Liver (tissue), 9 donors: ENCODE measurements around the gene PRDM2. TPM values are rescaled to one million over a fixed set of nuclear protein-coding genes. Genes with fewer than 3 reads are reported as not detected.

Experiments
- DNase-seq: peaks from one replicate; pipeline ENCODE4 v3.0.0-alpha.2; 2017; ENCODE audit warnings: low spot score
- H3K27ac ChIP-seq, 2 donors: one replicate each; pipeline ENCODE4 v1.7.0; 2013; ENCODE audit warnings: inconsistent platforms in 2 of 2, low read length in 2 of 2, control low read depth in 1 of 2, low read depth in 1 of 2, mild to moderate bottlenecking in 1 of 2
- H3K27me3 ChIP-seq, 4 donors: one replicate each; pipeline versions ENCODE4 v1.6.1 to v1.7.0; 2013; ENCODE audit warnings: low read length in 3 of 4, inconsistent platforms in 1 of 4, mild to moderate bottlenecking in 1 of 4, moderate library complexity in 1 of 4; ENCODE audit not compliant: control insufficient read depth in 4 of 4, insufficient read depth in 4 of 4
- H3K36me3 ChIP-seq, 4 donors: one replicate each; pipeline versions ENCODE4 v1.6.1 to v1.7.0; 2013; ENCODE audit warnings: low read length in 3 of 4, mild to moderate bottlenecking in 3 of 4, low read depth in 1 of 4, moderate library complexity in 1 of 4; ENCODE audit not compliant: control insufficient read depth in 4 of 4, insufficient read depth in 3 of 4
- H3K4me1 ChIP-seq, 4 donors: one replicate each; pipeline versions ENCODE4 v1.6.1 to v1.7.0; 2013; ENCODE audit warnings: low read length in 3 of 4, mild to moderate bottlenecking in 3 of 4, moderate library complexity in 1 of 4; ENCODE audit not compliant: control insufficient read depth in 4 of 4, insufficient read depth in 4 of 4
- H3K4me3 ChIP-seq, 3 donors: one replicate each; pipeline versions ENCODE4 v1.6.1 to v1.7.0; 2013; ENCODE audit warnings: low read length in 3 of 3, control low read depth in 1 of 3, low read depth in 1 of 3, mild to moderate bottlenecking in 1 of 3
- H3K9ac ChIP-seq, 2 donors: one replicate each; pipeline ENCODE4 v1.7.0; 2013; ENCODE audit warnings: low read length in 2 of 2, mild to moderate bottlenecking in 2 of 2, moderate library complexity in 2 of 2, control low read depth in 1 of 2, low read depth in 1 of 2
- H3K9me3 ChIP-seq, 4 donors: one replicate each; pipeline versions ENCODE4 v1.6.1 to v1.7.0; 2013; ENCODE audit warnings: low read length in 3 of 4; ENCODE audit not compliant: control insufficient read depth in 4 of 4
- CTCF ChIP-seq: fragments of 150-350 bp; IDR thresholded peaks from 2 replicates; pipeline ENCODE4 v1.5.1; 2017; ENCODE audit warnings: improper control_type of control experiment, low read depth, low read length; ENCODE audit not compliant: missing input control
- EGR1 ChIP-seq, 2 donors: IDR thresholded peaks; 2 replicates each; pipeline ENCODE4 v1.6.1; 2016 to 2018; ENCODE audit warnings: antibody characterized with exemption in 2 of 2, low read depth in 2 of 2
- FOXA1 ChIP-seq: IDR thresholded peaks from 2 replicates; pipeline ENCODE4 v1.6.1; 2016; ENCODE audit warnings: antibody characterized with exemption
- FOXA2 ChIP-seq: IDR thresholded peaks from 2 replicates; pipeline ENCODE4 v1.6.1; 2016; ENCODE audit warnings: antibody characterized with exemption
- GABPA ChIP-seq, 2 donors: IDR thresholded peaks in 1 of 2; conservative IDR thresholded peaks in 1 of 2; 2 replicates each; pipeline ENCODE4 v1.6.1; 2016; ENCODE audit warnings: antibody characterized with exemption in 2 of 2, mild to moderate bottlenecking in 1 of 2, moderate library complexity in 1 of 2
- HNF4A ChIP-seq, 2 donors: conservative IDR thresholded peaks; 2 replicates each; pipeline ENCODE4 v1.6.1; 2016; ENCODE audit warnings: antibody characterized with exemption in 2 of 2, mild to moderate bottlenecking in 2 of 2
- HNF4G ChIP-seq: IDR thresholded peaks from 2 replicates; pipeline ENCODE4 v1.6.1; 2016; ENCODE audit warnings: antibody characterized with exemption
- JUND ChIP-seq, 2 donors: IDR thresholded peaks; 2 replicates each; pipeline ENCODE4 v1.6.1; 2016; ENCODE audit warnings: antibody characterized with exemption in 2 of 2
- MAX ChIP-seq: IDR thresholded peaks from 2 replicates; pipeline ENCODE4 v1.6.1; 2016; ENCODE audit warnings: antibody characterized with exemption
- NR2F2 ChIP-seq: IDR thresholded peaks from 2 replicates; pipeline ENCODE4 v1.6.1; 2016; ENCODE audit warnings: antibody characterized with exemption
- RAD21 ChIP-seq, 2 donors: IDR thresholded peaks; 2 replicates each; pipeline ENCODE4 v1.6.1; 2016; ENCODE audit warnings: antibody characterized with exemption in 2 of 2, mild to moderate bottlenecking in 2 of 2
- REST ChIP-seq: IDR thresholded peaks from 2 replicates; pipeline ENCODE4 v1.6.1; 2016; ENCODE audit warnings: antibody characterized with exemption, mild to moderate bottlenecking
- RXRA ChIP-seq, 2 donors: IDR thresholded peaks; 2 replicates each; pipeline ENCODE4 v1.6.1; 2017 to 2018; ENCODE audit warnings: antibody characterized with exemption in 2 of 2, mild to moderate bottlenecking in 1 of 2
- SP1 ChIP-seq: IDR thresholded peaks from 2 replicates; pipeline ENCODE4 v1.6.1; 2018; ENCODE audit warnings: antibody characterized with exemption, mild to moderate bottlenecking
- TAF1 ChIP-seq: conservative IDR thresholded peaks from 2 replicates; pipeline ENCODE4 v1.6.1; 2016; ENCODE audit warnings: antibody characterized with exemption, mild to moderate bottlenecking
- YY1 ChIP-seq: IDR thresholded peaks from 2 replicates; pipeline ENCODE4 v1.6.1; 2016; ENCODE audit warnings: antibody characterized with exemption, mild to moderate bottlenecking
- WGBS: extraction: QIAGEN DNeasy Blood & Tissue Kit; methylation state at CpG from one replicate; pipeline ENCODE4 v1.1.7; 2013; 5-methylcytosine and 5-hydroxymethylcytosine counted together
- polyA plus RNA-seq, 2 donors: library from polyadenylated mRNA; stranded (reverse) in 1 of 2; unstranded in 1 of 2; fragments of 200-250 nt in 1 of 2; fragments of >200 nt in 1 of 2; fragmentation: Nextera tagmentation in 1 of 2; extraction: Ambion mirVana in 1 of 2; gene quantifications; one replicate each; pipeline versions ENCODE4 v1.2.1 to v1.2.3, GENCODE V29; 2013 to 2015
- total RNA-seq, 2 donors: library from RNA; depleted of rRNA; stranded (reverse); fragments of >200 nt; gene quantifications; one replicate each; pipeline ENCODE4 v1.2.3, GENCODE V29; 2014
- TF ChIP-seq, protein P1 (sequence below): IDR thresholded peaks from 2 replicates; pipeline ENCODE4 v1.6.1; 2016; ENCODE audit warnings: antibody characterized with exemption
- TF ChIP-seq, protein P2 (sequence below): IDR thresholded peaks from 2 replicates; pipeline ENCODE4 v1.6.1; 2016; ENCODE audit warnings: antibody characterized with exemption
- donor health status: healthy.
- donor health status: healthy.
- donor health status: healthy.
- donor health status: healthy.
- donor health status: healthy.

The PRDM2 gene, protein sequence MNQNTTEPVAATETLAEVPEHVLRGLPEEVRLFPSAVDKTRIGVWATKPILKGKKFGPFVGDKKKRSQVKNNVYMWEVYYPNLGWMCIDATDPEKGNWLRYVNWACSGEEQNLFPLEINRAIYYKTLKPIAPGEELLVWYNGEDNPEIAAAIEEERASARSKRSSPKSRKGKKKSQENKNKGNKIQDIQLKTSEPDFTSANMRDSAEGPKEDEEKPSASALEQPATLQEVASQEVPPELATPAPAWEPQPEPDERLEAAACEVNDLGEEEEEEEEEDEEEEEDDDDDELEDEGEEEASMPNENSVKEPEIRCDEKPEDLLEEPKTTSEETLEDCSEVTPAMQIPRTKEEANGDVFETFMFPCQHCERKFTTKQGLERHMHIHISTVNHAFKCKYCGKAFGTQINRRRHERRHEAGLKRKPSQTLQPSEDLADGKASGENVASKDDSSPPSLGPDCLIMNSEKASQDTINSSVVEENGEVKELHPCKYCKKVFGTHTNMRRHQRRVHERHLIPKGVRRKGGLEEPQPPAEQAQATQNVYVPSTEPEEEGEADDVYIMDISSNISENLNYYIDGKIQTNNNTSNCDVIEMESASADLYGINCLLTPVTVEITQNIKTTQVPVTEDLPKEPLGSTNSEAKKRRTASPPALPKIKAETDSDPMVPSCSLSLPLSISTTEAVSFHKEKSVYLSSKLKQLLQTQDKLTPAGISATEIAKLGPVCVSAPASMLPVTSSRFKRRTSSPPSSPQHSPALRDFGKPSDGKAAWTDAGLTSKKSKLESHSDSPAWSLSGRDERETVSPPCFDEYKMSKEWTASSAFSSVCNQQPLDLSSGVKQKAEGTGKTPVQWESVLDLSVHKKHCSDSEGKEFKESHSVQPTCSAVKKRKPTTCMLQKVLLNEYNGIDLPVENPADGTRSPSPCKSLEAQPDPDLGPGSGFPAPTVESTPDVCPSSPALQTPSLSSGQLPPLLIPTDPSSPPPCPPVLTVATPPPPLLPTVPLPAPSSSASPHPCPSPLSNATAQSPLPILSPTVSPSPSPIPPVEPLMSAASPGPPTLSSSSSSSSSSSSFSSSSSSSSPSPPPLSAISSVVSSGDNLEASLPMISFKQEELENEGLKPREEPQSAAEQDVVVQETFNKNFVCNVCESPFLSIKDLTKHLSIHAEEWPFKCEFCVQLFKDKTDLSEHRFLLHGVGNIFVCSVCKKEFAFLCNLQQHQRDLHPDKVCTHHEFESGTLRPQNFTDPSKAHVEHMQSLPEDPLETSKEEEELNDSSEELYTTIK (N-terminal part only)
- total RNA-seq = 10 to 100 TPM in 1 of 2 donors, 1 to 10 TPM in 1; 9.6 to 13.9 TPM
- polyA plus RNA-seq = 1 to 10 TPM; 4.5 to 6.2 TPM

GRCh38 chr1:13699936-13700520 lies at the start of gene PRDM2:
Gene PRDM2 (plus strand): TSS chr1:13700188. CDS start chr1:13715606, 15,418 bp downstream.
- Histone ChIP-seq H3K9me3 (peaks cover 0 to 6% (median 4%) of the 10 kb centered on the region in 4 donors), H3K36me3 (no peaks in the 10 kb centered on the region), H3K27ac (peak within 1 kb of the TSS; percentile 64 to 76), H3K27me3 (peaks cover 0 to 6% (median 2%) of the 10 kb centered on the region in 4 donors), H3K4me1 (no peaks in the 10 kb centered on the region), H3K9ac (peak within 1 kb of the TSS; percentile 37 to 50), H3K4me3 (peak within 1 kb of the TSS; percentile 23 to 79 (median 46))
- DNase-seq = peak; percentile 58
- WGBS = 5% methylated on average over 87 of the region's 87 CpGs
- no peak for TF ChIP-seq HNF4A (conservative IDR thresholded peaks at IDR 0.05)
- no peak for TF ChIP-seq RAD21 (IDR thresholded peaks at IDR 0.05)
- TF ChIP-seq NR2F2 = no peak
- TF ChIP-seq, protein P1, sequence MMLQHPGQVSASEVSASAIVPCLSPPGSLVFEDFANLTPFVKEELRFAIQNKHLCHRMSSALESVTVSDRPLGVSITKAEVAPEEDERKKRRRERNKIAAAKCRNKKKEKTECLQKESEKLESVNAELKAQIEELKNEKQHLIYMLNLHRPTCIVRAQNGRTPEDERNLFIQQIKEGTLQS = no peak
- no peak for TF ChIP-seq MAX
- TF ChIP-seq TAF1 = no peak
- no peak for TF ChIP-seq YY1
- TF ChIP-seq RXRA (IDR thresholded peaks at IDR 0.05) = no peak
- TF ChIP-seq REST = no peak
- no peak for TF ChIP-seq CTCF
- no peak for TF ChIP-seq SP1
- no peak for TF ChIP-seq EGR1 (IDR thresholded peaks at IDR 0.05; ENCODE audit: low read depth in 2 of 2)
- TF ChIP-seq, protein P2, sequence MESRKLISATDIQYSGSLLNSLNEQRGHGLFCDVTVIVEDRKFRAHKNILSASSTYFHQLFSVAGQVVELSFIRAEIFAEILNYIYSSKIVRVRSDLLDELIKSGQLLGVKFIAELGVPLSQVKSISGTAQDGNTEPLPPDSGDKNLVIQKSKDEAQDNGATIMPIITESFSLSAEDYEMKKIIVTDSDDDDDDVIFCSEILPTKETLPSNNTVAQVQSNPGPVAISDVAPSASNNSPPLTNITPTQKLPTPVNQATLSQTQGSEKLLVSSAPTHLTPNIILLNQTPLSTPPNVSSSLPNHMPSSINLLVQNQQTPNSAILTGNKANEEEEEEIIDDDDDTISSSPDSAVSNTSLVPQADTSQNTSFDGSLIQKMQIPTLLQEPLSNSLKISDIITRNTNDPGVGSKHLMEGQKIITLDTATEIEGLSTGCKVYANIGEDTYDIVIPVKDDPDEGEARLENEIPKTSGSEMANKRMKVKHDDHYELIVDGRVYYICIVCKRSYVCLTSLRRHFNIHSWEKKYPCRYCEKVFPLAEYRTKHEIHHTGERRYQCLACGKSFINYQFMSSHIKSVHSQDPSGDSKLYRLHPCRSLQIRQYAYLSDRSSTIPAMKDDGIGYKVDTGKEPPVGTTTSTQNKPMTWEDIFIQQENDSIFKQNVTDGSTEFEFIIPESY = no peak
- no peak for TF ChIP-seq FOXA2
- TF ChIP-seq HNF4G = no peak
- TF ChIP-seq FOXA1 = no peak
- TF ChIP-seq JUND (IDR thresholded peaks at IDR 0.05) = no peak
- TF ChIP-seq GABPA (IDR thresholded peaks at IDR 0.05 in 1 of 2, conservative IDR thresholded peaks at IDR 0.05 in 1 of 2) = no peak
